H9 (cell line): ENCODE results near the gene ADGRB3. TPM values are rescaled to one million over a fixed set of nuclear protein-coding genes. Genes with fewer than 3 reads are reported as not detected.

Experiments
- DNase-seq: peaks from one replicate; pipeline ENCODE4 v3.0.0-alpha.2; 2017
- H2AFZ ChIP-seq: one replicate; pipeline ENCODE4 v1.6.1; 2013; ENCODE audit warnings: mild to moderate bottlenecking, low read length, control low read depth, moderate library complexity
- H2AK5ac ChIP-seq: 2 replicates; pipeline ENCODE4 v1.6.1; 2013; ENCODE audit warnings: low read length, control low read depth, mixed read lengths; ENCODE audit not compliant: insufficient read length
- H2BK120ac ChIP-seq: one replicate; pipeline ENCODE4 v1.6.1; 2013; ENCODE audit warnings: low read depth, mild to moderate bottlenecking, low read length, control low read depth, inconsistent platforms; ENCODE audit not compliant: poor library complexity, severe bottlenecking
- H2BK12ac ChIP-seq: 2 replicates; pipeline ENCODE4 v1.6.1; 2013; ENCODE audit warnings: low read length, control low read depth, mixed read lengths, low read depth; ENCODE audit not compliant: insufficient read length
- H2BK15ac ChIP-seq: 2 replicates; pipeline ENCODE4 v1.6.1; 2013; ENCODE audit warnings: low read depth, low read length, control low read depth
- H2BK20ac ChIP-seq: one replicate; pipeline ENCODE4 v1.6.1; 2013; ENCODE audit warnings: low read depth, mild to moderate bottlenecking, low read length, control low read depth, inconsistent platforms; ENCODE audit not compliant: poor library complexity, severe bottlenecking
- H2BK5ac ChIP-seq: 2 replicates; pipeline ENCODE4 v1.6.1; 2013; ENCODE audit warnings: low read length, control low read depth, mixed read lengths; ENCODE audit not compliant: insufficient read length
- H3K14ac ChIP-seq: 2 replicates; pipeline ENCODE4 v1.6.1; 2013; ENCODE audit warnings: low read length, control low read depth; ENCODE audit not compliant: insufficient read depth
- H3K18ac ChIP-seq: 2 replicates; pipeline ENCODE4 v1.6.1; 2013; ENCODE audit warnings: low read depth, mild to moderate bottlenecking, mixed read lengths, low read length, control low read depth; ENCODE audit not compliant: insufficient read length
- H3K23ac ChIP-seq: 2 replicates; pipeline ENCODE4 v1.6.1; 2013; ENCODE audit warnings: low read length, control low read depth, mixed read lengths, low read depth; ENCODE audit not compliant: insufficient read length
- H3K23me2 ChIP-seq: 2 replicates; pipeline ENCODE4 v1.6.1; 2013; ENCODE audit warnings: low read depth, mild to moderate bottlenecking, mixed read lengths, low read length, control low read depth; ENCODE audit not compliant: insufficient read length, poor library complexity, severe bottlenecking
- H3K27ac ChIP-seq: 2 replicates; pipeline ENCODE4 v1.5.1; 2013; ENCODE audit warnings: low read length, control low read depth, mixed read lengths, low read depth; ENCODE audit not compliant: insufficient read length
- H3K27me3 ChIP-seq: 2 replicates; pipeline ENCODE4 v1.6.1; 2013; ENCODE audit warnings: low read length, control low read depth, inconsistent platforms; ENCODE audit not compliant: insufficient read depth
- H3K4ac ChIP-seq: 2 replicates; pipeline ENCODE4 v1.6.1; 2013; ENCODE audit warnings: low read depth, mild to moderate bottlenecking, control low read depth, inconsistent platforms, low read length, moderate library complexity
- H3K4me1 ChIP-seq: 2 replicates; pipeline ENCODE4 v1.6.1; 2013; ENCODE audit warnings: low read length, control low read depth, inconsistent platforms; ENCODE audit not compliant: insufficient read depth
- H3K4me2 ChIP-seq: 2 replicates; pipeline ENCODE4 v1.6.1; 2013; ENCODE audit warnings: low read length, control low read depth, mixed read lengths; ENCODE audit not compliant: insufficient read length, insufficient read depth
- H3K56ac ChIP-seq: 2 replicates; pipeline ENCODE4 v1.6.1; 2013; ENCODE audit warnings: low read depth, mild to moderate bottlenecking, mixed read lengths, low read length, control low read depth; ENCODE audit not compliant: insufficient read length
- H3K79me1 ChIP-seq: 2 replicates; pipeline ENCODE4 v1.6.1; 2013; ENCODE audit warnings: low read depth, mild to moderate bottlenecking, moderate library complexity, low read length, control low read depth, inconsistent platforms; ENCODE audit not compliant: insufficient read depth, poor library complexity, severe bottlenecking
- H3K79me2 ChIP-seq: 2 replicates; pipeline ENCODE4 v1.6.1; 2013; ENCODE audit warnings: low read length, control low read depth, inconsistent platforms; ENCODE audit not compliant: insufficient read depth
- H3K9ac ChIP-seq: 2 replicates; pipeline ENCODE4 v1.6.1; 2013; ENCODE audit warnings: low read length, control low read depth, mixed read lengths; ENCODE audit not compliant: insufficient read length; ENCODE audit errors: extremely low read depth
- H3K9me3 ChIP-seq: one replicate; pipeline ENCODE4 v1.6.1; 2013; ENCODE audit warnings: low read depth, low read length, inconsistent platforms; ENCODE audit not compliant: control insufficient read depth
- H3T11ph ChIP-seq: one replicate; pipeline ENCODE4 v1.6.1; 2013; ENCODE audit warnings: mild to moderate bottlenecking, low read length, control low read depth, inconsistent platforms
- H4K20me1 ChIP-seq: one replicate; pipeline ENCODE4 v1.6.1; 2013; ENCODE audit not compliant: control insufficient read depth, insufficient read length, insufficient read depth
- H4K5ac ChIP-seq: 2 replicates; pipeline ENCODE4 v1.6.1; 2013; ENCODE audit warnings: low read depth, mild to moderate bottlenecking, mixed read lengths, low read length, control low read depth; ENCODE audit not compliant: insufficient read length
- H4K8ac ChIP-seq: replicated peaks from 2 replicates; pipeline ENCODE4 v1.6.1; 2013; ENCODE audit warnings: low read length, control low read depth, mixed read lengths, low read depth; ENCODE audit not compliant: insufficient read length
- H4K91ac ChIP-seq: 2 replicates; pipeline ENCODE4 v1.6.1; 2013; ENCODE audit warnings: low read depth, mild to moderate bottlenecking, moderate library complexity, mixed read lengths, low read length, control low read depth; ENCODE audit not compliant: insufficient read length
- H3K27ac Mint-ChIP-seq, 3 experiments: 2 replicates in 2 of 3; 3 replicates in 1 of 3; pipeline ENCODE4 v1.8.0; 2020 to 2021; ENCODE audit warnings: mixed read lengths in 3 of 3, mild to moderate bottlenecking in 1 of 3, moderate library complexity in 1 of 3
- H3K27me3 Mint-ChIP-seq: 2 replicates; pipeline ENCODE4 v1.8.0; 2021; ENCODE audit warnings: low read depth, mild to moderate bottlenecking, moderate library complexity, mixed read lengths
- H3K36me3 Mint-ChIP-seq, 3 experiments: 2 replicates in 2 of 3; 3 replicates in 1 of 3; pipeline ENCODE4 v1.8.0; 2020 to 2021; ENCODE audit warnings: low read depth in 3 of 3, mixed read lengths in 3 of 3; ENCODE audit not compliant: insufficient read depth in 1 of 3
- H3K4me1 Mint-ChIP-seq, 2 experiments: 2 replicates each; pipeline ENCODE4 v1.8.0; 2020; ENCODE audit warnings: mixed read lengths in 2 of 2
- H3K4me3 Mint-ChIP-seq, 2 experiments: 2 replicates in 1 of 2; 3 replicates in 1 of 2; pipeline ENCODE4 v1.8.0; 2020 to 2021; ENCODE audit warnings: mild to moderate bottlenecking in 2 of 2, mixed read lengths in 2 of 2, moderate library complexity in 1 of 2
- H3K9me3 Mint-ChIP-seq, 2 experiments: 2 replicates in 1 of 2; 3 replicates in 1 of 2; pipeline ENCODE4 v1.8.0; 2020; ENCODE audit warnings: mild to moderate bottlenecking in 2 of 2, mixed read lengths in 2 of 2, moderate library complexity in 1 of 2
- CTCF ChIP-seq: fragments of 200-600 bp; sonication (generic); conservative IDR thresholded peaks from 3 replicates; pipeline ENCODE4 v1.8.0; 2021; ENCODE audit warnings: antibody characterized with exemption, mild to moderate bottlenecking
- whole genome bisulfite sequencing: extraction: QIAGEN DNeasy Blood & Tissue Kit; methylation state at CpG from one replicate; pipeline ENCODE4 v1.1.7; 2013; ENCODE audit warnings: missing lambda C conversion rate, low lambda C conversion rate, mixed read lengths; ENCODE audit not compliant: insufficient read length; ENCODE audit errors: extremely low coverage; 5-methylcytosine and 5-hydroxymethylcytosine counted together
- total RNA-seq: library from RNA; stranded (reverse); gene quantifications from 2 replicates; pipeline ENCODE4 v1.2.1, GENCODE V29; 2021

ADGRB3 gene
- total RNA-seq, 1 experiment from 2014 or later, result 0.37 TPM

- Histone ChIP-seq H2AFZ (no peak overlapping the region), H4K20me1 (no peaks in the 10 kb centered on the region), H3K23me2 (no peaks in the 10 kb centered on the region), H3T11ph (no peak overlapping the region), H4K91ac (no peak overlapping the region), H3K4me1 (peaks cover 19% of the 10 kb centered on the region; the same call in 1 of the 2 replicates), H2BK120ac (no peak overlapping the region), H2BK20ac (no peak overlapping the region), H3K79me2 (no peaks in the 10 kb centered on the region), H3K9ac (no peak overlapping the region), H3K27me3 (no peaks in the 10 kb centered on the region), H2BK15ac (no peak overlapping the region), H3K56ac (no peak overlapping the region), H3K4ac (no peak overlapping the region), H3K18ac (no peak overlapping the region), H4K5ac (no peak overlapping the region), H3K23ac (no peak overlapping the region), H4K8ac (no peak overlapping the region), H3K79me1 (no peaks in the 10 kb centered on the region), H3K9me3 (no peaks in the 10 kb centered on the region), H3K27ac (no peak overlapping the region), H2BK12ac (no peak overlapping the region), H2BK5ac (no peak overlapping the region), H3K14ac (no peak overlapping the region), H3K4me2 (no peak overlapping the region), H2AK5ac (no peak overlapping the region)
- peaks cover 78 to 81% of the 10 kb centered on the region in 2 experiments for H3K4me1 Mint-ChIP-seq
- WGBS, result no CpG with 5 or more reads among the region's 2 CpGs
- TF ChIP-seq CTCF, result no peak
- peak overlapping the region; percentile 83 to 100 (median 99); a peak in 6 of 7 replicates for H3K27ac Mint-ChIP-seq
- no peaks in the 10 kb centered on the region for H3K36me3 Mint-ChIP-seq
- DNase-seq, result no peak
- H3K4me3 Mint-ChIP-seq, result no peak overlapping the region
- no peaks in the 10 kb centered on the region for H3K9me3 Mint-ChIP-seq
- no peaks in the 10 kb centered on the region for H3K27me3 Mint-ChIP-seq
Observed at GRCh38 chr6:69217343-69217742, 582.3 kb downstream of the ADGRB3 start.
